ENCODE data around the gene SUGCT. TPM values are rescaled to one million over a fixed set of nuclear protein-coding genes. Genes with fewer than 3 reads are reported as not detected.

The SUGCT gene
- total RNA-seq, 1 donor from 2014 or later, result 1.7 TPM

GRCh38 chr7:40865441-40866233, 730.8 kb downstream of the SUGCT start:
- no peak for ATAC-seq

GRCh38 chr7:40866601-40867000, 731.8 kb downstream of the SUGCT start:
- H3K4me3 ChIP-seq, result no peak overlapping the region
- DNase-seq (no peak), ATAC-seq (no peak)
- no peaks in the 10 kb centered on the region for H3K27me3 ChIP-seq (ENCODE audit: low read depth)
- TF ChIP-seq, protein P1, sequence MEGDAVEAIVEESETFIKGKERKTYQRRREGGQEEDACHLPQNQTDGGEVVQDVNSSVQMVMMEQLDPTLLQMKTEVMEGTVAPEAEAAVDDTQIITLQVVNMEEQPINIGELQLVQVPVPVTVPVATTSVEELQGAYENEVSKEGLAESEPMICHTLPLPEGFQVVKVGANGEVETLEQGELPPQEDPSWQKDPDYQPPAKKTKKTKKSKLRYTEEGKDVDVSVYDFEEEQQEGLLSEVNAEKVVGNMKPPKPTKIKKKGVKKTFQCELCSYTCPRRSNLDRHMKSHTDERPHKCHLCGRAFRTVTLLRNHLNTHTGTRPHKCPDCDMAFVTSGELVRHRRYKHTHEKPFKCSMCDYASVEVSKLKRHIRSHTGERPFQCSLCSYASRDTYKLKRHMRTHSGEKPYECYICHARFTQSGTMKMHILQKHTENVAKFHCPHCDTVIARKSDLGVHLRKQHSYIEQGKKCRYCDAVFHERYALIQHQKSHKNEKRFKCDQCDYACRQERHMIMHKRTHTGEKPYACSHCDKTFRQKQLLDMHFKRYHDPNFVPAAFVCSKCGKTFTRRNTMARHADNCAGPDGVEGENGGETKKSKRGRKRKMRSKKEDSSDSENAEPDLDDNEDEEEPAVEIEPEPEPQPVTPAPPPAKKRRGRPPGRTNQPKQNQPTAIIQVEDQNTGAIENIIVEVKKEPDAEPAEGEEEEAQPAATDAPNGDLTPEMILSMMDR (IDR thresholded peaks at IDR 0.05), result no peak
- no peaks in the 10 kb centered on the region for H3K4me1 ChIP-seq
- H3K9me3 ChIP-seq, result peaks cover 17% of the 10 kb centered on the region
- no peaks in the 10 kb centered on the region for H3K36me3 ChIP-seq
- intact Hi-C loops (cut with DNase I), result no loop called here
- no peak overlapping the region for H3K27ac ChIP-seq

More at GRCh38 chr7:40865441-40866233, 730.8 kb downstream of the SUGCT start:
- Histone ChIP-seq H3K27me3 (ENCODE audit: low read depth) (no peaks in the 10 kb centered on the region), H3K27ac (no peak overlapping the region), H3K4me3 (no peak overlapping the region), H3K4me1 (no peaks in the 10 kb centered on the region), H3K36me3 (no peaks in the 10 kb centered on the region), H3K9me3 (peaks cover 17% of the 10 kb centered on the region)
- intact Hi-C loops (cut with DNase I), result no loop called here
- DNase-seq, result no peak
- TF ChIP-seq, protein P1 (IDR thresholded peaks at IDR 0.05), result no peak

DNA sequence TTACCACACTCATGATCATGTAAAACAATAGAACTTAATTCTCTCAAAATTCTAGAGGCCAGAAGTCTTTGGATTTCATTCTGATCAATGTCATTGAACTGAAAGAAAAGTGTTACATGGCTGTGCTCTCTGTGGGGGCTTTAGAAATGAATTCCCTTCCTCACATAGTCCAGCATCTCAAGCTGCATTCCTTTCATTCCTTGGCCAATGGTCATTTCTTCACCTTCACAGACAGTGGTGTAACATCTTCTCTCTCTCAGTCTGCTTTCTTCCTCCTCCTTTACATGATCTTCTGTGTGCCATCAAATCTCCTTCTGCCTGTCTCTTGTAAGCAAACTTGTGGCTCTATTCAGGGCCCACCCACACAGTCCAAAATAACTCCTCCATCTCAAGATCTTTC, 735.3 kb downstream of the SUGCT start:
- intact Hi-C loops (cut with DNase I), result no loop called here
- H3K4me3 ChIP-seq, result no peak overlapping the region
- no peak overlapping the region for H3K27ac ChIP-seq
- H3K4me1 ChIP-seq, result no peaks in the 10 kb centered on the region
- no peak for ATAC-seq
- DNase-seq, result no peak
- TF ChIP-seq, protein P1 (IDR thresholded peaks at IDR 0.05), result no peak
- no peaks in the 10 kb centered on the region for H3K36me3 ChIP-seq
- no peaks in the 10 kb centered on the region for H3K27me3 ChIP-seq (ENCODE audit: low read depth)
- H3K9me3 ChIP-seq, result peaks cover 17% of the 10 kb centered on the region

- Histone ChIP-seq H3K36me3 (no peaks in the 10 kb centered on the region), H3K27ac (no peak overlapping the region), H3K4me1 (no peaks in the 10 kb centered on the region), H3K27me3 (ENCODE audit: low read depth) (no peaks in the 10 kb centered on the region), H3K9me3 (peaks cover 17% of the 10 kb centered on the region), H3K4me3 (no peak overlapping the region)
- TF ChIP-seq, protein P1 (IDR thresholded peaks at IDR 0.05), result no peak
- intact Hi-C loops (cut with DNase I), result no loop called here
- ATAC-seq (no peak), DNase-seq (no peak)
Measured at GRCh38 chr7:40873248-40873647, 738.4 kb downstream of the SUGCT start.

- peaks cover 5% of the 10 kb centered on the region for H3K9me3 ChIP-seq
- H3K4me3 ChIP-seq, result no peak overlapping the region
- no peaks in the 10 kb centered on the region for H3K4me1 ChIP-seq
- no peaks in the 10 kb centered on the region for H3K27me3 ChIP-seq (ENCODE audit: low read depth)
- no peaks in the 10 kb centered on the region for H3K36me3 ChIP-seq
- intact Hi-C loops (cut with DNase I), result no loop called here
- ATAC-seq (no peak), DNase-seq (no peak)
- TF ChIP-seq, protein P1 (IDR thresholded peaks at IDR 0.05), result no peak
- no peak overlapping the region for H3K27ac ChIP-seq
Measured at GRCh38 chr7:40874756-40875155, 740.0 kb downstream of the SUGCT start.

All from lower lobe of right lung (tissue), 2 donors.